Measurements from ENCODE around the gene SPTLC1.

DNA sequence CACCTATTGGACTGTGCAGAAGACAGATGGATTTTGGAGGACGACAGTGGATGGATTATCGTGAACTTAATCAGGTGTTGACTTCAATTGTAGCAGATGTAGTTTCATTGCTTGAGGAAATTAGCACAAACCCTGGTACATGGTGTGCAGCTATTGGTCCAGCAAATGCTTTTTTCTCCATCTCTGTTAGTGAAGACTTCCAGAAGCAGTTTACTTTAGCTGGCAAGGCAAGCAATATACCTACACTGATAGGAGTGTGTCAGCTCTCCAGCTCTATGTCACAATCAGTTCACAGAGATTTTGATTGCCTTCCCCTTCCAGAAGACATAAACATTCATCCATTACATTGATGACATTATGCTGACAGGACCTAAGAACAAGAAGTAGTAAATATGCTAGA, 129.5 kb downstream of the SPTLC1 start:
- TF ChIP-seq FOSL1 (IDR thresholded peaks at IDR 0.05; ENCODE audit: insufficient read depth, low read depth, low read length) (no peak), CTCF (IDR thresholded peaks at IDR 0.05; ENCODE audit: control extremely low read depth in 1 of 3, insufficient read depth in 1 of 3, low read depth in 1 of 3, low read length in 3 of 3) (no peak), MAFK (IDR thresholded peaks at IDR 0.05; ENCODE audit: low read depth, low read length) (no peak), TBP (IDR thresholded peaks at IDR 0.05; ENCODE audit: low read depth, low read length) (no peak), POLR2AphosphoS5 (IDR thresholded peaks at IDR 0.05; ENCODE audit: low read depth, low read length) (no peak), RNF2 (IDR thresholded peaks at IDR 0.05; ENCODE audit: borderline replicate concordance, low read depth, low read length, missing control alignments, poor library complexity, severe bottlenecking) (no peak), RFX5 (IDR thresholded peaks at IDR 0.05; ENCODE audit: borderline replicate concordance, low read depth, low read length) (no peak), BACH1 (IDR thresholded peaks at IDR 0.05; ENCODE audit: low read length) (no peak), CHD2 (IDR thresholded peaks at IDR 0.05; ENCODE audit: low read length) (no peak), KDM5A (IDR thresholded peaks at IDR 0.05; ENCODE audit: low read length) (no peak), E2F6 (IDR thresholded peaks at IDR 0.05) (no peak), ZNF274 (IDR thresholded peaks at IDR 0.05; ENCODE audit: borderline replicate concordance, extremely low read depth, low read length) (no peak), SIX5 (IDR thresholded peaks at IDR 0.05; ENCODE audit: low read depth, low read length) (no peak), POLR2A (IDR thresholded peaks at IDR 0.05; ENCODE audit: control extremely low read depth in 1 of 2, low read depth in 2 of 2, low read length in 2 of 2) (no peak)
